Gastrocnemius medialis (tissue), 4 donors: Measurements from ENCODE around the gene STKLD1.

Experiments used
- POLR2A ChIP-seq, 2 donors: fragments of 450-650 bp; IDR thresholded peaks; one replicate each; pipeline ENCODE4 v1.6.1; 2017; ENCODE audit warnings: antibody characterized with exemption in 2 of 2, mild to moderate bottlenecking in 2 of 2, moderate library complexity in 2 of 2
- TF ChIP-seq, protein P1 (sequence below), 5 experiments: fragments of 450-650 bp in 3 of 5; fragments of 200-600 bp in 2 of 5; sonication (generic) in 2 of 5; IDR thresholded peaks in 4 of 5; conservative IDR thresholded peaks in 1 of 5; 1 replicate in 4 of 5; 2 replicates in 1 of 5; pipeline ENCODE4 v1.5.1; 2016 to 2019; ENCODE audit warnings: antibody characterized with exemption in 5 of 5, mild to moderate bottlenecking in 3 of 5, moderate library complexity in 3 of 5

DNA sequence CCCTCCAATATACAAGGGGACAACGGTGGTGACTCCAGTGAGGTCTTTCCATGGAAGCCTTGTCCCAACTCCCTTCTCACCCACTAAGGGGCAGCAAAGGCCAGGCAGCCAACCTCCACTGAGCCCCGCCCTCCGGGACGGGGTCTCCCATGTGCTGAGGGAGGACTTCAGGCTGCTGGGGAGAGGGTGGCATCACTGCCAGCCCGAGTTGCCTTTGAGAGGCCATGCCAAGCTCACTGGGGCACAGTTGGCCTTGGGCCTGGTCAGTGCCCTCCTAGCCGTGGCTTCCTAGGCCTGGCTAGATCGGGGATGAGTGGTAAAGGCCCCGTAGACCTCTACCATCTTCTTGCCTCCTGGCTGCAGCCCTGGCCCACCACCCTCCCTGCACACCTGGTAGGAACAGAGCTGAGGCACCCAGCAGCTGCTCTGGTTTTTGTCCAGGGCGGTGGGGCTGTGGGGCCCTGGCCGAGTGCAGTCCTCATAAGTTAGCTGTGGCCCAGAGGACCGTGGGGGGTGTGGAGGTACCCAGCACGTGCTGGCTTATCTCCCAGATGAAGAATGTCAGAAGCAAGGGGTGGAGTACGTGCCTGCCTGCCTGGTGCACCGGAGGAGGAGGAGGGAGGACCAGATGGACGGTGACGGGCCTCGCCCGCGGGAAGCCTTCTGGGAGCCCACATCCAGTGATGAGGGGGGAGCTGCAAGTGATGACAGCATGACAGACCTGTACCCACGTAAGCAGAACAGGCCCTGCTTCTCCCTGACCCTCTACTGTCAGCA, 16.6 kb upstream of the STKLD1 start:
- TF ChIP-seq, protein P1, sequence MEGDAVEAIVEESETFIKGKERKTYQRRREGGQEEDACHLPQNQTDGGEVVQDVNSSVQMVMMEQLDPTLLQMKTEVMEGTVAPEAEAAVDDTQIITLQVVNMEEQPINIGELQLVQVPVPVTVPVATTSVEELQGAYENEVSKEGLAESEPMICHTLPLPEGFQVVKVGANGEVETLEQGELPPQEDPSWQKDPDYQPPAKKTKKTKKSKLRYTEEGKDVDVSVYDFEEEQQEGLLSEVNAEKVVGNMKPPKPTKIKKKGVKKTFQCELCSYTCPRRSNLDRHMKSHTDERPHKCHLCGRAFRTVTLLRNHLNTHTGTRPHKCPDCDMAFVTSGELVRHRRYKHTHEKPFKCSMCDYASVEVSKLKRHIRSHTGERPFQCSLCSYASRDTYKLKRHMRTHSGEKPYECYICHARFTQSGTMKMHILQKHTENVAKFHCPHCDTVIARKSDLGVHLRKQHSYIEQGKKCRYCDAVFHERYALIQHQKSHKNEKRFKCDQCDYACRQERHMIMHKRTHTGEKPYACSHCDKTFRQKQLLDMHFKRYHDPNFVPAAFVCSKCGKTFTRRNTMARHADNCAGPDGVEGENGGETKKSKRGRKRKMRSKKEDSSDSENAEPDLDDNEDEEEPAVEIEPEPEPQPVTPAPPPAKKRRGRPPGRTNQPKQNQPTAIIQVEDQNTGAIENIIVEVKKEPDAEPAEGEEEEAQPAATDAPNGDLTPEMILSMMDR (IDR thresholded peaks at IDR 0.05 in 4 of 5, conservative IDR thresholded peaks at IDR 0.05 in 1 of 5) = peak in 2 of 5 experiments; percentile 11 to 13
- no peak for TF ChIP-seq POLR2A (IDR thresholded peaks at IDR 0.05)
